Natural killer cell (primary cell): ENCODE data around the gene KLHL8. TPM values are rescaled to one million over a fixed set of nuclear protein-coding genes. Genes with fewer than 3 reads are reported as not detected.

Source experiments
- ATAC-seq, 3 donors: fragments of 150-1000 bp in 2 of 3; fragments of 200-7000 bp in 1 of 3; cut with Tn5 transposase; 1 replicate in 1 of 3; 2 replicates in 2 of 3; pipeline ENCODE4 v1.10.0; 2021; ENCODE audit warnings: mild to moderate bottlenecking in 2 of 3, moderate library complexity in 2 of 3
- DNase-seq, 2 donors: peaks; one replicate each; pipeline versions ENCODE4 v3.0.0 to v3.0.0-alpha.2; 2013 to 2021; ENCODE audit warnings: mixed read lengths in 1 of 2
- H3K27ac ChIP-seq: one replicate; pipeline ENCODE4 v1.5.1; 2013; ENCODE audit warnings: mild to moderate bottlenecking, low read length
- H3K27me3 ChIP-seq: one replicate; pipeline ENCODE4 v1.6.1; 2013; ENCODE audit warnings: low read length; ENCODE audit not compliant: control insufficient read depth, insufficient read depth
- H3K36me3 ChIP-seq: one replicate; pipeline ENCODE4 v1.6.1; 2013; ENCODE audit warnings: low read length; ENCODE audit not compliant: control insufficient read depth, insufficient read depth
- H3K4me1 ChIP-seq: one replicate; pipeline ENCODE4 v1.6.1; 2013; ENCODE audit warnings: low read length; ENCODE audit not compliant: control insufficient read depth, insufficient read depth
- H3K4me3 ChIP-seq: one replicate; pipeline ENCODE4 v1.5.1; 2013; ENCODE audit warnings: low read length
- H3K9me3 ChIP-seq: one replicate; pipeline ENCODE4 v1.6.1; 2013; ENCODE audit warnings: low read length; ENCODE audit not compliant: control insufficient read depth, insufficient read depth
- H3K27ac Mint-ChIP-seq, 2 donors: one replicate each; pipeline ENCODE4 v1.8.0; 2022; ENCODE audit warnings: mild to moderate bottlenecking in 2 of 2, mixed read lengths in 2 of 2, moderate library complexity in 1 of 2
- H3K27me3 Mint-ChIP-seq, 2 donors: one replicate each; pipeline ENCODE4 v1.8.0; 2022; ENCODE audit warnings: low read depth in 2 of 2, mixed read lengths in 2 of 2
- H3K36me3 Mint-ChIP-seq: one replicate; pipeline ENCODE4 v1.8.0; 2022; ENCODE audit warnings: mixed read lengths
- H3K4me1 Mint-ChIP-seq, 2 donors: one replicate each; pipeline ENCODE4 v1.8.0; 2022; ENCODE audit warnings: mixed read lengths in 2 of 2
- H3K4me3 Mint-ChIP-seq: one replicate; pipeline ENCODE4 v1.8.0; 2022; ENCODE audit warnings: mild to moderate bottlenecking, moderate library complexity, mixed read lengths
- H3K9me3 Mint-ChIP-seq, 2 donors: one replicate each; pipeline ENCODE4 v1.8.0; 2022; ENCODE audit warnings: mixed read lengths in 2 of 2
- CTCF ChIP-seq: fragments of 200-600 bp; IDR thresholded peaks from one replicate; pipeline ENCODE4 v1.8.0; 2022; ENCODE audit warnings: antibody characterized with exemption
- WGBS: methylation state at CpG from one replicate; pipeline ENCODE4 v1.1.7; 2013; ENCODE audit warnings: missing lambda C conversion rate; ENCODE audit not compliant: insufficient coverage; 5-methylcytosine and 5-hydroxymethylcytosine counted together
- intact Hi-C: fragments of 100-400 bp; cut with micrococcal nuclease; formaldehyde crosslinking; loops from one replicate; pipeline ENCODE4 v1.14.2; 2022
- total RNA-seq, 4 donors: library from RNA; stranded (reverse); fragments of 120-200 nt in 1 of 4; gene quantifications; one replicate each; pipeline versions ENCODE4 v1.2.3 to v1.2.4, GENCODE V29; 2013 to 2022

Gene KLHL8
- total RNA-seq, 3 donors from 2014 or later (not counting 1 experiment from before 2014, with no cell fraction given) = 8.3 to 11.2 (median 9.1) TPM

GRCh38 chr4:87257523-87257922 lies 37.1 kb upstream of the KLHL8 start:
- ATAC-seq (no peak), DNase-seq (no peak)
- H3K36me3 Mint-ChIP-seq = no peaks in the 10 kb centered on the region
- no peaks in the 10 kb centered on the region for H3K36me3 ChIP-seq
- no peaks in the 10 kb centered on the region for H3K27me3 ChIP-seq
- H3K27me3 Mint-ChIP-seq = peaks cover 0 to 3% of the 10 kb centered on the region in 2 donors
- no peaks in the 10 kb centered on the region for H3K4me1 ChIP-seq
- peaks cover under 1% of the 10 kb centered on the region for H3K9me3 ChIP-seq
- intact Hi-C loops = no loop called here
- H3K27ac Mint-ChIP-seq = no peak overlapping the region
- TF ChIP-seq CTCF = no peak
- no peaks in the 10 kb centered on the region for H3K4me1 Mint-ChIP-seq
- no peak overlapping the region for H3K4me3 ChIP-seq
- H3K4me3 Mint-ChIP-seq = no peak overlapping the region
- WGBS = 69% methylated on average over 3 of the region's 3 CpGs
- H3K27ac ChIP-seq = no peak overlapping the region
- H3K9me3 Mint-ChIP-seq = peaks cover 0 to 3% of the 10 kb centered on the region in 2 donors

GRCh38 chr4:87255755-87256154 lies 35.3 kb upstream of the KLHL8 start:
- peaks cover 0 to 3% of the 10 kb centered on the region in 2 donors for H3K9me3 Mint-ChIP-seq
- 100% methylated on average over 1 of the region's 1 CpG for WGBS
- H3K4me3 ChIP-seq = no peak overlapping the region
- peaks cover 0 to 3% of the 10 kb centered on the region in 2 donors for H3K27me3 Mint-ChIP-seq
- no peak overlapping the region for H3K27ac ChIP-seq
- H3K27me3 ChIP-seq = no peaks in the 10 kb centered on the region
- no peak for TF ChIP-seq CTCF
- no peaks in the 10 kb centered on the region for H3K4me1 ChIP-seq
- no peaks in the 10 kb centered on the region for H3K36me3 ChIP-seq
- no peak for DNase-seq
- H3K4me1 Mint-ChIP-seq = no peaks in the 10 kb centered on the region
- H3K4me3 Mint-ChIP-seq = no peak overlapping the region
- no peaks in the 10 kb centered on the region for H3K36me3 Mint-ChIP-seq
- no peak overlapping the region for H3K27ac Mint-ChIP-seq
- H3K9me3 ChIP-seq = no peaks in the 10 kb centered on the region
- intact Hi-C loops = no loop called here
- ATAC-seq = no peak

GRCh38 chr4:87251106-87251505 lies 30.7 kb upstream of the KLHL8 start:
- no peaks in the 10 kb centered on the region for H3K4me1 Mint-ChIP-seq
- H3K9me3 Mint-ChIP-seq = peaks cover 2 to 3% of the 10 kb centered on the region in 2 donors
- no peak overlapping the region for H3K27ac Mint-ChIP-seq
- H3K27me3 ChIP-seq = no peaks in the 10 kb centered on the region
- DNase-seq = no peak
- H3K36me3 Mint-ChIP-seq = no peaks in the 10 kb centered on the region
- no peaks in the 10 kb centered on the region for H3K36me3 ChIP-seq
- peaks cover 8 to 13% of the 10 kb centered on the region in 2 donors for H3K27me3 Mint-ChIP-seq
- no peak overlapping the region for H3K4me3 Mint-ChIP-seq
- intact Hi-C loops = no loop called here
- ATAC-seq = no peak
- 86% methylated on average over 6 of the region's 6 CpGs for WGBS
- H3K4me1 ChIP-seq = no peaks in the 10 kb centered on the region
- no peak for TF ChIP-seq CTCF
- no peak overlapping the region for H3K4me3 ChIP-seq
- H3K9me3 ChIP-seq = no peaks in the 10 kb centered on the region
- H3K27ac ChIP-seq = no peak overlapping the region

- intact Hi-C loops = no loop called here
- Histone ChIP-seq H3K9me3 (no peaks in the 10 kb centered on the region), H3K27ac (no peak overlapping the region), H3K36me3 (no peaks in the 10 kb centered on the region), H3K4me1 (no peaks in the 10 kb centered on the region), H3K27me3 (no peaks in the 10 kb centered on the region), H3K4me3 (no peak overlapping the region)
- no peak for TF ChIP-seq CTCF
- H3K9me3 Mint-ChIP-seq = peaks cover 0 to 2% of the 10 kb centered on the region in 2 donors
- no peak overlapping the region for H3K27ac Mint-ChIP-seq
- H3K36me3 Mint-ChIP-seq = no peaks in the 10 kb centered on the region
- DNase-seq (no peak), ATAC-seq (no peak)
- WGBS = 97% methylated on average over 3 of the region's 5 CpGs
- H3K4me3 Mint-ChIP-seq = no peak overlapping the region
- peaks cover 10 to 13% of the 10 kb centered on the region in 2 donors for H3K27me3 Mint-ChIP-seq
- no peaks in the 10 kb centered on the region for H3K4me1 Mint-ChIP-seq
These were observed 29.9 kb upstream of the KLHL8 start for GRCh38 chr4:87250294-87250693.
